GM03348 (cell line): ENCODE measurements around the gene CELA3A.
"Not testable (repeated sequence)": the region's sequence is repeated elsewhere in the genome, so short reads cannot be mapped to it uniquely, and the experiment has no call there.

Experiments
- DNase-seq: peaks from one replicate; pipeline ENCODE4 v3.0.0; 2012; ENCODE audit warnings: low spot score

Gene CELA3A

GRCh38 chr1:22018583-22019559 is 17.4 kb downstream of the CELA3A start:
- peak; percentile 88 for DNase-seq

DNA sequence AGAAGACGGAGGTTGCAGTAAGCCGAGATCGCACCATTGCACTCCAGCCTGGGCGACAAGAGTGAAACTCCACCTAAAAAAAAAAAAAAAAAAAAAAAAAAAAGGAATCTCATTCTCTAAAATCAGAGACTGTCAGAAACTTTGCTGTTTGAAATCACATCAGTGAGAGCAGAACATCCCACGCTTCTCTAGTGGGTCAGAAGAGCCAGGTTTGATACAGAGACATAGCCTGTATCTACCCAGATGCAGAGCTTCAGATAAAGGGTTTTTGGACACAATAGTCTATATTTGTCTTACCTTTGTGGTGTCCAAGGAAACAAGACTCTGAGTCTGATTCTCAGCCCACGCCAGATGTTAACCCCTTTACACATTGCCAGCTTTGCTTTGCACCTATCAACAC is 19.6 kb downstream of the CELA3A start:
- no peak for DNase-seq

GRCh38 chr1:22024485-22025367 is 23.3 kb downstream of the CELA3A start:
- DNase-seq = peak; percentile 69

DNA sequence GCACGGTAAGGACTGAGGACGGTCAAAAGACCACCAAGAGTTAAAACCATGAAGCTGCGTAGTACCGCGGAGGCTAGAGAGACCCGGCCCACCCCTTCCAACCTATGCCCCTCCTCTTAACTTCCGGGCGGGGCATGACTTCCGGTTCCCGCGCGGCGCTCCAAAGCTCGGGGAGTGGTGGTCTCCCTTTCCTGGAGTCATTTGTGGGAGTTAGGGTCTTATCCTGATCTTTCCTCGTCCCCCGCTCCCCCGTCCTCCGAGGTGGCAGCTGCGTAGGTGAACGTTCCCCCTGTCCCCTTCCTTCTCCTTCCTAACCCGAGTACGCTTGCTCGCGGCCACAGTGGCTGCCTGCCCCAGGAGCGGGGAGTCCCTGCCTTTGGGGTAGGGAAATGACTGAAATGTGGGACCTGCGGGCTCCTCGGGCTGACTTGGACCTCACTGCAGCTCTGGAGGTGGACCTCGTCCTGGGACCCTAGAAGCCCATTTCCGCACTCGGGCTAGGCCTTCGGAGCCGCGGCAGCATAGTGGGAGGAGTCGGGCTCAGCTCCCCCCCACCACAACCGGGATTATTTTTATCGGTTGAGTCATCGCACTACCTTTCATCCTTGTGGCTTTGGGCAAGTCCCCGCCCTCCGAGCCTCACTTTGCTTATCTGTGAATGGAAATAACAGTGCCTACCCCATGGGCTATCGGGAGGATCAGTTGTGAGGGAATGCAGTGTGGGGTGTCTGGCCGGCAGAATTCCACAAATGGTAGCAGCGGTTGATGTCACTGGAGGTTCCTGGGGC is 24.1 kb downstream of the CELA3A start:
- peak; percentile 93 for DNase-seq

DNA sequence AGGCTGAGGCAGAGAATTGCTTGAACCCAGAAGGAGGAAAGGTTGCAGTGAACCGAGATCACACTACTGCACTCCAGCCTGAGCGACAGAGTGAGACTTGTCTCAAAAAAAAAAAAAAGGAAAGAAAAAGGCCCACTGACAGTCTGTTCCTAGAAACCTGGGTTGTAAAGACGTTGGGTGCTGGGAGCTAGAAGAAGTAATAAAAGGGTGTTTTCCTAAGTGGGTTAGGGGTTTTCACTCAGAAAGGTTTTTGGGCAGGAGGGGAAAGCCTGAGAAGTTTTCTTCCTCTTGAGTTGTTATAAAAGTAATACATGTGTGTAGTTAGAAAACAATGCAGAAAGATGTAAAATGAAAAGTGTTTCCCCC is 25.4 kb downstream of the CELA3A start:
- DNase-seq = no peak

GRCh38 chr1:22030057-22030456 is 28.6 kb downstream of the CELA3A start:
- DNase-seq = no peak

DNA sequence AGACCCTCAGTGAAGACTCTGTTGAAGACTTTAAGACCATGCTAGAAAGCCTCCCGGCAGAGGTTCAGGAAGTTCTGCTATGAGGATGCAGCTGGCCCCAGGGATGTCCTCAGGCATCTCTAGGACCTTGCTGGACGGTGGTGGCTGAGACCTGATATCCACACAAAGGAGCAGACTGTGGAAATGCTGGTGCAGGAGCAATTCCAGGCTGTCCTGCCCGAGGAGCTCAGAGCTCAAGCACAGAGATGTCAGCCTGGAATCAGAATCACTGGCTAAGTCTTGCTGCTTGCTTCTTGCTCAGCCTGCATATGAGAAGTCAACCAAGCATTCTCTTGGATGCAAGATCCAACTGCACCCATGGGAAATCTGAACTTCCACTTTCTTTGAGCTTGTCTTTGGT is 29.0 kb downstream of the CELA3A start:
- no peak for DNase-seq

- DNase-seq = no peak
Measured at GRCh38 chr1:22031214-22031962, 29.9 kb downstream of the CELA3A start.

DNA sequence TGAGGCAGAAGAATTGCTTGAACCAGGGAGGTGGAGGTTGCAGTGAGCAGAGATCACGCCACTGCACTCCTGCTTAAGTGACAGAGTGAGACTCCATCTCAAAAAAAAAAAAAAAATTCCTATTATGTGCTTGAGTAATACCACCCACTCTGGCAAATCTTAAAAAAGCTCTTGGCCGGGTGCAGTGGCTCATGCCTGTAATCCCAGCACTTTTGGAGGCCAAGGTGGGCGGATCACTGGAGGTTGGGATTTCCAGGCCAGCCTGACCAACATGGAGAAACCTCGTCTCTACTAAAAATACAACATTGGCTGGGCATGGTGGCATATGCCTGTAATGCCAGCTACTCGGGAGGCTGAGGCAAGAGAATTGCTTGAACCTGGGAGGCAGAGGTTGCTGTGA is 33.4 kb downstream of the CELA3A start:
- not testable (repeated sequence) for DNase-seq

- no peak for DNase-seq
Measured at GRCh38 chr1:22037520-22037919, 36.1 kb downstream of the CELA3A start.

DNA sequence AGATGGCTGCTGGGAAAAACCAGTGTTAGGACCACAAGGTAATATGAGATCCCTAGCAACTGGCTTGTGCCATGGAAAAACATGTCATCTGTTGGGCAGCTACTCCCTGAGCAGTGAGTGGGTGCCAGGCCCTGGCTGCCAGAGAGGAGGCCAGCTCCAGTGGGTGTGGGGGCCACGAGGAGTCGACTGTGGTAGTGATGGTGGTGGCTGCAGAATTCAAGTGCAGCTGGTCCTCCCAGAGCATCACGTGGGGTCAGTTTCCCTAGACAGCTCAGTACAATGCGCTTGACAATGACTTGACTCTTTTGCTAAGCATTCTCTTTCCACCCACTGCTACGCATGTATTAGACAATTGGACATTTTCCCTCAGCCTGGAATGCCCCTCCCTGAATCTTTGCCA is 36.6 kb downstream of the CELA3A start:
- DNase-seq = no peak

DNA sequence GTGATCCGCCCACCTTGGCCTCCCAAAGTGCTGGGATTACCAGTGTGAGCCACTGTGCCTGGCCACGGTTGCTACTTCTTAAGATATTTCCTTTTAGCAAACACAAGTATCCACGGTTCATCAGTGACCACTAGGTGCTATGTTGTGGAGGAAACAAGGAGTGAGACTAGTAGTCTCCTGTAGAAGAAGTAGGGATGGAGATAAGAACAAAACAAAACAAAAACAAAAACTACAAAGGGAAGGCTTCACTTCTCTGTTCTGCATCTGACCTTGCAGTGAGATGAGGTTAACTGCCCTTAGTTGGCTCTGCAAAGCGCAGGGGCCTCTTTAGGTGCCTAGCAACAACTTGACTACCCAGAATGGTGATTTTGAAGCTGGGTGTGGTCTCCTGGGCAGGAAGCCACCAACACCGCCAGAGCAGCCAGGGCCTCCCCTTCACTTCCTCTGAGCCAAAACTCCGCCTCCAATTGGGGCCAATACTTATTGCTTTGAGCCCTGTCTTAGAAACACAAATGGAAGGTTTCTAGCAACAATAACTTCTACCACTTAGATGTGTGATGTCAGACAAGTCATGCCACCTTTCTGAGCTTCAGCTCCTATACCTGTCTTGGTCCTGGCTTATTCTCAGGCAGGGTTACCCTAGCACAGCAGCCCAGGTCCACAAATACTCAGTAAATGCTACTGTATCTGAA is 38.3 kb downstream of the CELA3A start:
- DNase-seq = peak; percentile 37

DNA sequence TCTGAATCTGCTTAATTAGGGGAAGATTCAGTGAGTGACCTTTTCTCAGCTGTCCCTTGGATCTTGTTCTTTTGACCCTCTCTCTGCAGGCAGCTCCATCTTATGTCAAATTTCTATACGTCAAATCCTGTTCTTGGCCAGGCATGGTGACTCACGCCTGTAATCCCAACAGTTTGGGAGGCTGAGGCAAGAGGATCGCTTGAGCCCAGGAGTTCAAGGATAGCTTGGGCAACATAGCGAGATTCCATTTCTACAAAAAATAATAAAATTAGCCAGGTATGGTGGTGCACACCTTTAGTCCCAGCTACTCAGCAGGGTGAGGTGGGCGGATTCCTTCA is 38.8 kb downstream of the CELA3A start:
- DNase-seq = no peak

GRCh38 chr1:22041505-22041904 is 40.0 kb downstream of the CELA3A start:
- DNase-seq = no peak

DNA sequence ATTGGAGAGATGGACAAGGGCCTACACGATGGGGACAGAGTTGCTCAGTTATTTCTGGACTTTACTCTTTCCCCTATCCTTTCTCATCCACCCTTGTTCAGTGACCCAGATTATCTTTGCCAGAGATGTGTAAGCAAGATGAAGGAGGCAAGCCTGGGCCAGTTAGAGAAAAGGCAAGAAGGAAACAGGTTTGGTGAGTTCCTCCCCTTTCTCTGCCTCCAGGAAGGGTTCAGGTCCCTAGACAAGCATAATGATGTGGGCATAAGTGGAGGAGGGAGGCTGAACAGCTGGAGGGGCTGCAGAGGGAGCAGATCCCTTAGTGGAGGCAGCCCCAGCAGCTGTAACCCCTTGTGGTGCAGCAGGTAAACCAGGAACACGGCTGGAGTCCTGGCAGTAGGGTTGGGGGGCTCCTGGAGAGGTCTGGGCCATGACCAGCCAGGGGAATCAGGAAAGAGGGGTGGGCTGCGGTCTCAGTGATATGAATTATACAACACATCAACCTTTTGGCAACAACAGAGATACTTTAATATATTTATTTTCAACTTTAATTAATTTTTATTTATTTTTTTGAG is 41.8 kb downstream of the CELA3A start:
- no peak for DNase-seq

GRCh38 chr1:22044690-22045420 is 43.4 kb downstream of the CELA3A start:
- peak; percentile 43 for DNase-seq

DNA sequence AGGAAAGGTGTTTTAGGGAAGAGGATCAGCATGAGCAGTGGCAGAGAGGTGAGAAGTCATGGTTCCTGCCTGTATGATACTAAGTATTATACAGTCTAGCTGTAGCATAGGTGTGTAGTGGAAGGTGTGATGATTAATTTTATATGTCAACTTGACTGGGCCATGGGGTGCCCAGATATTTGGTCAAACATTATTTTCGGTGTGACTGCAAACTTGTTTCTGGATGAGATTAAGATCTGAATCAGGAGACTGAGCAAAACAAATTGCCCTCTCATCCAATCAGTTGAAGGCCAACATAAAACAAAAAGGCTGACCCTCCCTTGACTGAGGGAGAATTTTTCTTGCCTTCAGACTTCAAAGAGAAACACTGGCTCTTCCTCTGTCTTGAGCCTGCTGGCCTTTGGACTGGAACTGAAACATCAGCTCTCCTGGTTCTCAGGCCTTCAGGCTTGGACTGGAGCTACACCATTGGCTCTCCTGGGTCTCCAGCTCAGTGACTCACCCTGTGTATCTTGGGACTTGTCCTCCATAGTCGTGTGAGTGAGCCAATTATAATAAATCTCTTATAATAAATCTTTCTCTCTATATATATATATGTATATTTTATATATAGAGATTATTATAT is 44.3 kb downstream of the CELA3A start:
- no peak for DNase-seq

GRCh38 chr1:22048351-22049192 is 47.1 kb downstream of the CELA3A start:
- DNase-seq = peak; percentile 31
